ENCODE measurements around the gene KREMEN1.

GRCh38 chr22:29125844-29126243 is 53.0 kb downstream of the KREMEN1 start:
- TF ChIP-seq CTCF (IDR thresholded peaks at IDR 0.05) (no peak), POLR2A (IDR thresholded peaks at IDR 0.05) (no peak)
